ENCODE measurements around the gene CST7. TPM values are rescaled to one million over a fixed set of nuclear protein-coding genes. Genes with fewer than 3 reads are reported as not detected.

The CST7 gene
- total and polyA plus RNA-seq, 2 experiments from 2014 or later = not detected

DNA sequence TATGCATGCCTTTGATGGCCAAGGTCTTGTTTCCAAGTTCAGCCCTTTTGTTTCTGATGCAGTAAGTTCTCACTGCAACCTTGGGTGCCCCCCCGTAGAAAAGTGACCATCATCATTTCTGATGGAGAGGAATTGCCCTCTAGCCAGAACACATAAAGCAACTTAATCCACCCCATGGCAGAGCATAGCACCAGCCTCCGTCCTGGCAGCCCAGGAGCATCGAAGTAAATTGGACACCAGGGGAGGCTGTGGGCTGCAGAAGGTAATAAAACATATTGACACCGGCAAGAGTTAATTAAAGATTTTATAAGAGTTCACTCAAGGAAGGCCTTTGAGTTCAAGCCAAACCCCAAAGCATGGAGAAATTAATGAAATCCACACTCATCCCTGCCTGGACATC lies 39.2 kb upstream of the CST7 start (continued):
- TF ChIP-seq, protein P1, sequence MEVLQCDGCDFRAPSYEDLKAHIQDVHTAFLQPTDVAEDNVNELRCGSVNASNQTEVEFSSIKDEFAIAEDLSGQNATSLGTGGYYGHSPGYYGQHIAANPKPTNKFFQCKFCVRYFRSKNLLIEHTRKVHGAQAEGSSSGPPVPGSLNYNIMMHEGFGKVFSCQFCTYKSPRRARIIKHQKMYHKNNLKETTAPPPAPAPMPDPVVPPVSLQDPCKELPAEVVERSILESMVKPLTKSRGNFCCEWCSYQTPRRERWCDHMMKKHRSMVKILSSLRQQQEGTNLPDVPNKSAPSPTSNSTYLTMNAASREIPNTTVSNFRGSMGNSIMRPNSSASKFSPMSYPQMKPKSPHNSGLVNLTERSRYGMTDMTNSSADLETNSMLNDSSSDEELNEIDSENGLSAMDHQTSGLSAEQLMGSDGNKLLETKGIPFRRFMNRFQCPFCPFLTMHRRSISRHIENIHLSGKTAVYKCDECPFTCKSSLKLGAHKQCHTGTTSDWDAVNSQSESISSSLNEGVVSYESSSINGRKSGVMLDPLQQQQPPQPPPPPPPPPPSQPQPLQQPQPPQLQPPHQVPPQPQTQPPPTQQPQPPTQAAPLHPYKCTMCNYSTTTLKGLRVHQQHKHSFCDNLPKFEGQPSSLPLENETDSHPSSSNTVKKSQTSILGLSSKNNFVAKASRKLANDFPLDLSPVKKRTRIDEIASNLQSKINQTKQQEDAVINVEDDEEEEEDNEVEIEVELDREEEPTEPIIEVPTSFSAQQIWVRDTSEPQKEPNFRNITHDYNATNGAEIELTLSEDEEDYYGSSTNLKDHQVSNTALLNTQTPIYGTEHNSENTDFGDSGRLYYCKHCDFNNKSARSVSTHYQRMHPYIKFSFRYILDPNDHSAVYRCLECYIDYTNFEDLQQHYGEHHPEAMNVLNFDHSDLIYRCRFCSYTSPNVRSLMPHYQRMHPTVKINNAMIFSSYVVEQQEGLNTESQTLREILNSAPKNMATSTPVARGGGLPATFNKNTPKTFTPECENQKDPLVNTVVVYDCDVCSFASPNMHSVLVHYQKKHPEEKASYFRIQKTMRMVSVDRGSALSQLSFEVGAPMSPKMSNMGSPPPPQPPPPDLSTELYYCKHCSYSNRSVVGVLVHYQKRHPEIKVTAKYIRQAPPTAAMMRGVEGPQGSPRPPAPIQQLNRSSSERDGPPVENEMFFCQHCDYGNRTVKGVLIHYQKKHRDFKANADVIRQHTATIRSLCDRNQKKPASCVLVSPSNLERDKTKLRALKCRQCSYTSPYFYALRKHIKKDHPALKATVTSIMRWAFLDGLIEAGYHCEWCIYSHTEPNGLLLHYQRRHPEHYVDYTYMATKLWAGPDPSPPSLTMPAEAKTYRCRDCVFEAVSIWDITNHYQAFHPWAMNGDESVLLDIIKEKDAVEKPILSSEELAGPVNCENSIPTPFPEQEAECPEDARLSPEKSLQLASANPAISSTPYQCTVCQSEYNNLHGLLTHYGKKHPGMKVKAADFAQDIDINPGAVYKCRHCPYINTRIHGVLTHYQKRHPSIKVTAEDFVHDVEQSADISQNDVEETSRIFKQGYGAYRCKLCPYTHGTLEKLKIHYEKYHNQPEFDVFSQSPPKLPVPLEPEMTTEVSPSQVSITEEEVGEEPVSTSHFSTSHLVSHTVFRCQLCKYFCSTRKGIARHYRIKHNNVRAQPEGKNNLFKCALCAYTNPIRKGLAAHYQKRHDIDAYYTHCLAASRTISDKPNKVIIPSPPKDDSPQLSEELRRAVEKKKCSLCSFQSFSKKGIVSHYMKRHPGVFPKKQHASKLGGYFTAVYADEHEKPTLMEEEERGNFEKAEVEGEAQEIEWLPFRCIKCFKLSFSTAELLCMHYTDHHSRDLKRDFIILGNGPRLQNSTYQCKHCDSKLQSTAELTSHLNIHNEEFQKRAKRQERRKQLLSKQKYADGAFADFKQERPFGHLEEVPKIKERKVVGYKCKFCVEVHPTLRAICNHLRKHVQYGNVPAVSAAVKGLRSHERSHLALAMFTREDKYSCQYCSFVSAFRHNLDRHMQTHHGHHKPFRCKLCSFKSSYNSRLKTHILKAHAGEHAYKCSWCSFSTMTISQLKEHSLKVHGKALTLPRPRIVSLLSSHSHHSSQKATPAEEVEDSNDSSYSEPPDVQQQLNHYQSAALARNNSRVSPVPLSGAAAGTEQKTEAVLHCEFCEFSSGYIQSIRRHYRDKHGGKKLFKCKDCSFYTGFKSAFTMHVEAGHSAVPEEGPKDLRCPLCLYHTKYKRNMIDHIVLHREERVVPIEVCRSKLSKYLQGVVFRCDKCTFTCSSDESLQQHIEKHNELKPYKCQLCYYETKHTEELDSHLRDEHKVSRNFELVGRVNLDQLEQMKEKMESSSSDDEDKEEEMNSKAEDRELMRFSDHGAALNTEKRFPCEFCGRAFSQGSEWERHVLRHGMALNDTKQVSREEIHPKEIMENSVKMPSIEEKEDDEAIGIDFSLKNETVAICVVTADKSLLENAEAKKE (CRISPR knock-in tag; IDR thresholded peaks at IDR 0.05) = no peak

DNA sequence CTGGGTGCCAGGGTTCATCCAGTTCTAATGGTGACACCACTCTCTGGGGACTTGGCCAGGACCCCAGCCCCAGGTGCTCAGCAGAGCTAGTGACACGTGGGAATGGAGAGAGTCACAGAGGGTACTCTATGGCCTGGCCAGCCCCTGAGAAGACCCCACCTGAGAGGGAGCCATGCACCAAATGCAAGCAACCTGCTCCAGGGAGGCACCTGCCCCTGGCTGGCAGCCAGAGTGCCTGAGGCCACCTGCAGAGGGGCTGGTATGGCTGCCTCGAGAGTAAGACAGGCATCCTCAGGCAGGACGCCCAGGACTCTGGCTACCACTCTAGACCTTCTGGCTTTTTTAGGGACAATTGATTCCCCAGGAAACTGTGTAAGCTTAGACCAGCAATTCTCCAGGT lies 38.6 kb upstream of the CST7 start:
- H3K27ac ChIP-seq (ENCODE audit: low read depth) = no peak overlapping the region
- peaks cover 37% of the 10 kb centered on the region for H3K9me3 Mint-ChIP-seq
- H3K4me3 ChIP-seq = no peak overlapping the region
- no peaks in the 10 kb centered on the region; the same call in 2 of the 3 replicates for H3K36me3 Mint-ChIP-seq (ENCODE audit: low read depth)
- no peak overlapping the region for H2AFZ ChIP-seq
- no peaks in the 10 kb centered on the region for H3K9me2 ChIP-seq (ENCODE audit: insufficient read depth)
- peaks cover 8% of the 10 kb centered on the region for H3K4me1 Mint-ChIP-seq
- H3K27ac Mint-ChIP-seq = no peak overlapping the region
- H3K4me3 Mint-ChIP-seq = no peak overlapping the region
- H3K36me3 ChIP-seq (ENCODE audit: insufficient read depth) = 0 out of 2 replicates have a peak, but pooled peaks cover 3% of the 10 kb centered on the region
- no peaks in the 10 kb centered on the region for H3F3A ChIP-seq (replicated peaks; ENCODE audit: low read depth)
- no peaks in the 10 kb centered on the region for H3K79me2 ChIP-seq (replicated peaks; ENCODE audit: insufficient read depth)
- H3K27me3 Mint-ChIP-seq (ENCODE audit: insufficient read depth, low read depth, poor library complexity) = peaks cover 10% of the 10 kb centered on the region
- H3K4me2 ChIP-seq = no peak overlapping the region
- ATAC-seq = no peak
- H4K20me1 ChIP-seq (replicated peaks; ENCODE audit: insufficient read depth) = no peaks in the 10 kb centered on the region
- no peak for DNase-seq (ENCODE audit: low spot score)
- no peaks in the 10 kb centered on the region for H3K27me3 ChIP-seq (ENCODE audit: insufficient read depth)
- no peaks in the 10 kb centered on the region for H3K4me1 ChIP-seq (ENCODE audit: insufficient read depth)
- TF ChIP-seq, protein P2, sequence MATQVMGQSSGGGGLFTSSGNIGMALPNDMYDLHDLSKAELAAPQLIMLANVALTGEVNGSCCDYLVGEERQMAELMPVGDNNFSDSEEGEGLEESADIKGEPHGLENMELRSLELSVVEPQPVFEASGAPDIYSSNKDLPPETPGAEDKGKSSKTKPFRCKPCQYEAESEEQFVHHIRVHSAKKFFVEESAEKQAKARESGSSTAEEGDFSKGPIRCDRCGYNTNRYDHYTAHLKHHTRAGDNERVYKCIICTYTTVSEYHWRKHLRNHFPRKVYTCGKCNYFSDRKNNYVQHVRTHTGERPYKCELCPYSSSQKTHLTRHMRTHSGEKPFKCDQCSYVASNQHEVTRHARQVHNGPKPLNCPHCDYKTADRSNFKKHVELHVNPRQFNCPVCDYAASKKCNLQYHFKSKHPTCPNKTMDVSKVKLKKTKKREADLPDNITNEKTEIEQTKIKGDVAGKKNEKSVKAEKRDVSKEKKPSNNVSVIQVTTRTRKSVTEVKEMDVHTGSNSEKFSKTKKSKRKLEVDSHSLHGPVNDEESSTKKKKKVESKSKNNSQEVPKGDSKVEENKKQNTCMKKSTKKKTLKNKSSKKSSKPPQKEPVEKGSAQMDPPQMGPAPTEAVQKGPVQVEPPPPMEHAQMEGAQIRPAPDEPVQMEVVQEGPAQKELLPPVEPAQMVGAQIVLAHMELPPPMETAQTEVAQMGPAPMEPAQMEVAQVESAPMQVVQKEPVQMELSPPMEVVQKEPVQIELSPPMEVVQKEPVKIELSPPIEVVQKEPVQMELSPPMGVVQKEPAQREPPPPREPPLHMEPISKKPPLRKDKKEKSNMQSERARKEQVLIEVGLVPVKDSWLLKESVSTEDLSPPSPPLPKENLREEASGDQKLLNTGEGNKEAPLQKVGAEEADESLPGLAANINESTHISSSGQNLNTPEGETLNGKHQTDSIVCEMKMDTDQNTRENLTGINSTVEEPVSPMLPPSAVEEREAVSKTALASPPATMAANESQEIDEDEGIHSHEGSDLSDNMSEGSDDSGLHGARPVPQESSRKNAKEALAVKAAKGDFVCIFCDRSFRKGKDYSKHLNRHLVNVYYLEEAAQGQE (IDR thresholded peaks at IDR 0.05; ENCODE audit: unreplicated experiment) = no peak
- TF ChIP-seq POLR2AphosphoS5 (IDR thresholded peaks at IDR 0.05; ENCODE audit: low read depth) = no peak
- TF ChIP-seq JUNB (IDR thresholded peaks at IDR 0.05; ENCODE audit: unreplicated experiment) = no peak
- no peak for TF ChIP-seq ZNF114 (CRISPR knock-in tag; IDR thresholded peaks at IDR 0.05)
- TF ChIP-seq, protein P3, sequence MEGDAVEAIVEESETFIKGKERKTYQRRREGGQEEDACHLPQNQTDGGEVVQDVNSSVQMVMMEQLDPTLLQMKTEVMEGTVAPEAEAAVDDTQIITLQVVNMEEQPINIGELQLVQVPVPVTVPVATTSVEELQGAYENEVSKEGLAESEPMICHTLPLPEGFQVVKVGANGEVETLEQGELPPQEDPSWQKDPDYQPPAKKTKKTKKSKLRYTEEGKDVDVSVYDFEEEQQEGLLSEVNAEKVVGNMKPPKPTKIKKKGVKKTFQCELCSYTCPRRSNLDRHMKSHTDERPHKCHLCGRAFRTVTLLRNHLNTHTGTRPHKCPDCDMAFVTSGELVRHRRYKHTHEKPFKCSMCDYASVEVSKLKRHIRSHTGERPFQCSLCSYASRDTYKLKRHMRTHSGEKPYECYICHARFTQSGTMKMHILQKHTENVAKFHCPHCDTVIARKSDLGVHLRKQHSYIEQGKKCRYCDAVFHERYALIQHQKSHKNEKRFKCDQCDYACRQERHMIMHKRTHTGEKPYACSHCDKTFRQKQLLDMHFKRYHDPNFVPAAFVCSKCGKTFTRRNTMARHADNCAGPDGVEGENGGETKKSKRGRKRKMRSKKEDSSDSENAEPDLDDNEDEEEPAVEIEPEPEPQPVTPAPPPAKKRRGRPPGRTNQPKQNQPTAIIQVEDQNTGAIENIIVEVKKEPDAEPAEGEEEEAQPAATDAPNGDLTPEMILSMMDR (conservative IDR thresholded peaks at IDR 0.05; ENCODE audit: low read depth in 2 of 2) = no peak
- TF ChIP-seq, protein P4, sequence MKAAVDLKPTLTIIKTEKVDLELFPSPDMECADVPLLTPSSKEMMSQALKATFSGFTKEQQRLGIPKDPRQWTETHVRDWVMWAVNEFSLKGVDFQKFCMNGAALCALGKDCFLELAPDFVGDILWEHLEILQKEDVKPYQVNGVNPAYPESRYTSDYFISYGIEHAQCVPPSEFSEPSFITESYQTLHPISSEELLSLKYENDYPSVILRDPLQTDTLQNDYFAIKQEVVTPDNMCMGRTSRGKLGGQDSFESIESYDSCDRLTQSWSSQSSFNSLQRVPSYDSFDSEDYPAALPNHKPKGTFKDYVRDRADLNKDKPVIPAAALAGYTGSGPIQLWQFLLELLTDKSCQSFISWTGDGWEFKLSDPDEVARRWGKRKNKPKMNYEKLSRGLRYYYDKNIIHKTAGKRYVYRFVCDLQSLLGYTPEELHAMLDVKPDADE (IDR thresholded peaks at IDR 0.05) = no peak
